ENCODE results near the gene SNCA. TPM values are rescaled to one million over a fixed set of nuclear protein-coding genes. Genes with fewer than 3 reads are reported as not detected.

SNCA gene
- total RNA-seq, 1 donor from 2014 or later = 3.1 TPM

DNA sequence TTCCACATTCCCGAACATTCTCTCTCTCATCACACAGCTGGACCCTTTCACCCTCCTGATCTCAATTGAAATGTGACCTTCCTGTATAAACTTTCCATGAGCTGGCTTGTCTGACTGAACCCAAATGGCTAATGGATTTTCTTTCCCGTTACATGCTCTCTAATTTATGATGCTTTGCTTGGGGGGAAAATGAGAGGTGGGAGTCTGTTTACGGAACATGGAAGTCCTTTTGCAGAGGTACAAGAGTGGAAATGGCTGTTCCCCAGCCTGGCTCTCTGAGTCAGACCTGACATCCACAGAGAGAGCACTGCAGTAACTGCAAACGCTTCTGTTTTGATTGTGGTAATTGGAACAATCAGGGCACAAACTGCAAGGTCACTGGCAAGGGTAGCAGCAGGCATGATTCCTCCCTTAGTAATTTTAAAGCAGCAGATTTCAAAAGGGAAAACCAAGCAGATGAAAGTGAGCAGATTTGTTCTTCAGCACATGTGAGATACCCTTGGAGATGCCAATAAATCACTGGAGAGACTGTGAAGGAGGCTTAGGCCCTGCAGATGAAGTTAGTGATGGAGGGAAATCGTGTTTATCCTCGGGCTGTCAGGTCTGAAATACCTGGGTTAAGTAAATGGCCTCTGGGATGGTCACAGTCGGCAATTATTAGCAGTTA, 83.9 kb downstream of the SNCA start:
- H3K4me3 Mint-ChIP-seq (ENCODE audit: unreplicated experiment) = no peak overlapping the region
- TF ChIP-seq, protein P1, sequence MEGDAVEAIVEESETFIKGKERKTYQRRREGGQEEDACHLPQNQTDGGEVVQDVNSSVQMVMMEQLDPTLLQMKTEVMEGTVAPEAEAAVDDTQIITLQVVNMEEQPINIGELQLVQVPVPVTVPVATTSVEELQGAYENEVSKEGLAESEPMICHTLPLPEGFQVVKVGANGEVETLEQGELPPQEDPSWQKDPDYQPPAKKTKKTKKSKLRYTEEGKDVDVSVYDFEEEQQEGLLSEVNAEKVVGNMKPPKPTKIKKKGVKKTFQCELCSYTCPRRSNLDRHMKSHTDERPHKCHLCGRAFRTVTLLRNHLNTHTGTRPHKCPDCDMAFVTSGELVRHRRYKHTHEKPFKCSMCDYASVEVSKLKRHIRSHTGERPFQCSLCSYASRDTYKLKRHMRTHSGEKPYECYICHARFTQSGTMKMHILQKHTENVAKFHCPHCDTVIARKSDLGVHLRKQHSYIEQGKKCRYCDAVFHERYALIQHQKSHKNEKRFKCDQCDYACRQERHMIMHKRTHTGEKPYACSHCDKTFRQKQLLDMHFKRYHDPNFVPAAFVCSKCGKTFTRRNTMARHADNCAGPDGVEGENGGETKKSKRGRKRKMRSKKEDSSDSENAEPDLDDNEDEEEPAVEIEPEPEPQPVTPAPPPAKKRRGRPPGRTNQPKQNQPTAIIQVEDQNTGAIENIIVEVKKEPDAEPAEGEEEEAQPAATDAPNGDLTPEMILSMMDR (IDR thresholded peaks at IDR 0.05) = no peak
- no peaks in the 10 kb centered on the region for H3K27me3 Mint-ChIP-seq (ENCODE audit: low read depth)

DNA sequence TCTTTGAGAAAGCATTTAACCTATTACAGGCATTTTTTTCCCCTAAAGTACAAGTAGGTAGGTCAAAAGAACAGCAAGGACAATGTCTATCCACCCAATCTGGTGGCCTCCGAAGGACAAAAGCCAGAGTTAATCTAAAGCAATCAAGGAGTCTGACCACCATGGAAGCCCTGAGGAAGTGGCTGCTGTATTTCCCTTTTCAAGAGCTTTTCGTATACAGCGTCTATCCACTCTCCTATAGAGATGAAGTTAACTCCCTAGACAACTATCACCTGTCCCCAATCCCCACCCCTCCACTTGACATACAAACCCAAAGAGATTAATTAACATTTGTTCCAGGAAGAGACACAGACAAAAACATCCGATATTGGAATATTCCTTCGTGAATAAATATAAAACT, 85.5 kb downstream of the SNCA start:
- TF ChIP-seq, protein P1 (IDR thresholded peaks at IDR 0.05) = no peak
- Mint-ChIP-seq H3K4me1 (ENCODE audit: low read depth) (peaks cover 20% of the 10 kb centered on the region), H3K27ac (ENCODE audit: unreplicated experiment) (no peak overlapping the region), H3K36me3 (ENCODE audit: low read depth) (no peaks in the 10 kb centered on the region), H3K9me3 (ENCODE audit: low read depth) (no peaks in the 10 kb centered on the region), H3K4me3 (ENCODE audit: unreplicated experiment) (no peak overlapping the region), H3K27me3 (ENCODE audit: low read depth) (no peaks in the 10 kb centered on the region)
- DNase-seq (ENCODE audit: low spot score) = no peak

More for the DNA sequence above, 83.9 kb downstream of the SNCA start:
- H3K4me1 Mint-ChIP-seq (ENCODE audit: low read depth) = peaks cover 15% of the 10 kb centered on the region
- no peaks in the 10 kb centered on the region for H3K9me3 Mint-ChIP-seq (ENCODE audit: low read depth)
- H3K27ac Mint-ChIP-seq (ENCODE audit: unreplicated experiment) = peak overlapping the region; percentile 74
- no peak for DNase-seq (ENCODE audit: low spot score)
- H3K36me3 Mint-ChIP-seq (ENCODE audit: low read depth) = no peaks in the 10 kb centered on the region

- H3K36me3 Mint-ChIP-seq (ENCODE audit: low read depth) = no peaks in the 10 kb centered on the region
- DNase-seq (ENCODE audit: low spot score) = no peak
- no peaks in the 10 kb centered on the region for H3K9me3 Mint-ChIP-seq (ENCODE audit: low read depth)
- H3K27me3 Mint-ChIP-seq (ENCODE audit: low read depth) = no peaks in the 10 kb centered on the region
- H3K4me3 Mint-ChIP-seq (ENCODE audit: unreplicated experiment) = no peak overlapping the region
- H3K4me1 Mint-ChIP-seq (ENCODE audit: low read depth) = peaks cover 8% of the 10 kb centered on the region
- TF ChIP-seq, protein P1 (IDR thresholded peaks at IDR 0.05) = no peak
- H3K27ac Mint-ChIP-seq (ENCODE audit: unreplicated experiment) = no peak overlapping the region
These were observed 90.6 kb downstream of the SNCA start for GRCh38 chr4:89746377-89746776.

DNA sequence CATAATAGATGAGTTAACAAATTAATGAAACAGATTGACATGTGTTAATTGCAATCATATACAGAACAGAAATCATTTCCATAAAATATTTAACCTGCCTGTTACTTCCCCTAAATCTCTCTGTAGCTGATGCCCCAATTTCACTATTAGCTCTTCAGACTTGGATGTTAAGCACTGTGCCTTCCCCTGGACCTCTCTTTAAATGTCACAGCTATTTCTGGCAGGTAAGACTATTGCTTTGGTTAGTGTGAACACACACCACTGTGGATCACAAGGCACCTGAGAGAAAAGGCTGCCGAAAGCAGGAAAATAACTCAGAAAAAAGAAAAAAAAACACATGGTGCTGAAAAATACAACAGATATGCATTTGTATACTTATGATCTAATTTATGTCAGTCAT, 91.3 kb downstream of the SNCA start:
- TF ChIP-seq, protein P1 (IDR thresholded peaks at IDR 0.05) = no peak
- no peaks in the 10 kb centered on the region for H3K27me3 Mint-ChIP-seq (ENCODE audit: low read depth)
- H3K4me1 Mint-ChIP-seq (ENCODE audit: low read depth) = peaks cover 8% of the 10 kb centered on the region
- H3K36me3 Mint-ChIP-seq (ENCODE audit: low read depth) = no peaks in the 10 kb centered on the region
- H3K4me3 Mint-ChIP-seq (ENCODE audit: unreplicated experiment) = no peak overlapping the region
- H3K9me3 Mint-ChIP-seq (ENCODE audit: low read depth) = no peaks in the 10 kb centered on the region
- no peak overlapping the region for H3K27ac Mint-ChIP-seq (ENCODE audit: unreplicated experiment)
- DNase-seq (ENCODE audit: low spot score) = no peak

- H3K36me3 Mint-ChIP-seq (ENCODE audit: low read depth) = no peaks in the 10 kb centered on the region
- no peaks in the 10 kb centered on the region for H3K9me3 Mint-ChIP-seq (ENCODE audit: low read depth)
- TF ChIP-seq, protein P1 (IDR thresholded peaks at IDR 0.05) = no peak
- peaks cover 8% of the 10 kb centered on the region for H3K4me1 Mint-ChIP-seq (ENCODE audit: low read depth)
- no peak overlapping the region for H3K27ac Mint-ChIP-seq (ENCODE audit: unreplicated experiment)
- no peaks in the 10 kb centered on the region for H3K27me3 Mint-ChIP-seq (ENCODE audit: low read depth)
- DNase-seq (ENCODE audit: low spot score) = no peak
- no peak overlapping the region for H3K4me3 Mint-ChIP-seq (ENCODE audit: unreplicated experiment)
These were observed 92.0 kb downstream of the SNCA start for GRCh38 chr4:89744914-89745313.
